NOMO-1 treated with DMSO at 0.1 percent for 48 hours (cell line): ENCODE data around the gene ZFP3.
"Not testable (repeated sequence)": the region's sequence is repeated elsewhere in the genome, so short reads cannot be mapped to it uniquely, and the experiment has no call there.

Source experiments
- DNase-seq: peaks from one replicate; lab custom pipeline; 2025; ENCODE audit not compliant: unreplicated experiment; lab: John Stamatoyannopoulos, UW

Gene ZFP3

GRCh38 chr17:5077275-5077674 lies 992 bp upstream of the ZFP3 start:
- not testable (repeated sequence) for DNase-seq

- no peak for DNase-seq
These were observed 524 bp upstream of the ZFP3 start for GRCh38 chr17:5077781-5078105.

- DNase-seq: no peak
These were observed 2.3 kb downstream of the ZFP3 start for GRCh38 chr17:5080591-5080990.

GRCh38 chr17:5092218-5093010 lies 14.1 kb downstream of the ZFP3 start:
- no peak for DNase-seq

GRCh38 chr17:5096731-5097100 lies 18.4 kb downstream of the ZFP3 start:
- peak; percentile 40 for DNase-seq

GRCh38 chr17:5097101-5097834 lies 19.0 kb downstream of the ZFP3 start:
- no peak for DNase-seq

GRCh38 chr17:5099271-5099670 lies 21.0 kb downstream of the ZFP3 start:
- DNase-seq: no peak

GRCh38 chr17:5100832-5101231 lies 22.6 kb downstream of the ZFP3 start:
- no peak for DNase-seq

GRCh38 chr17:5110816-5111215 lies 32.5 kb downstream of the ZFP3 start:
- DNase-seq: peak; percentile 49

GRCh38 chr17:5111402-5112204 lies 33.3 kb downstream of the ZFP3 start, which contains the start of gene ZNF232:
Gene ZNF232, minus strand, starts transcription at chr17:5111878. Its CDS starts 56 bp downstream, at chr17:5111822.
- peak; percentile 94 for DNase-seq

- no peak for DNase-seq
These were observed 37.7 kb downstream of the ZFP3 start, which contains the start of gene USP6 for GRCh38 chr17:5115673-5116651. Gene USP6, plus strand, starts transcription at chr17:5116032. Its CDS starts 14,336 bp downstream, at chr17:5130368.

- no peak for DNase-seq
These were observed 40.0 kb downstream of the ZFP3 start for GRCh38 chr17:5118219-5118618.

- no peak for DNase-seq
These were observed 41.8 kb downstream of the ZFP3 start for GRCh38 chr17:5120036-5120435.

GRCh38 chr17:5120436-5121185 lies 42.3 kb downstream of the ZFP3 start:
- DNase-seq: not testable (repeated sequence)

GRCh38 chr17:5121186-5121841 lies 43.0 kb downstream of the ZFP3 start:
- DNase-seq: no peak

GRCh38 chr17:5122056-5122455 lies 43.8 kb downstream of the ZFP3 start:
- not testable (repeated sequence) for DNase-seq

GRCh38 chr17:5122586-5123342 lies 44.5 kb downstream of the ZFP3 start:
- no peak for DNase-seq

GRCh38 chr17:5123343-5124124 lies 45.3 kb downstream of the ZFP3 start:
- DNase-seq: no peak
